MCF 10A (cell line): ENCODE measurements around the gene ATP6V1A. TPM values are rescaled to one million over a fixed set of nuclear protein-coding genes. Genes with fewer than 3 reads are reported as not detected.
A peak's percentile ranks its signal among the peaks of the same experiment; 100 is the strongest.

Experiments used
- BruUV-seq: library from RNA; stranded (reverse); fragments of 400-500 nt; replicated peaks from 2 replicates; lab custom pipeline; 2021; lab: Mats Ljungman, UMichigan
- CTCF ChIA-PET: fragments of 300-600 bp; sonication (Branson Sonifier 250); formaldehyde crosslinking; extraction: SDS; loops from one replicate; lab custom pipeline; 2021; ENCODE audit warnings: antibody characterized with exemption, inconsistent platforms; lab: Yijun Ruan, JAX
- POLR2A ChIA-PET: fragments of 300-600, 350-650 bp; sonication (Branson Sonifier 250); formaldehyde crosslinking; extraction: SDS; loops from one replicate; lab custom pipeline; 2020; ENCODE audit warnings: antibody characterized with exemption, inconsistent platforms; lab: Yijun Ruan, JAX
- DNase-seq: peaks from one replicate; pipeline ENCODE4 v3.0.0-alpha.2; 2018; ENCODE audit not compliant: unreplicated experiment
- H3K27ac Mint-ChIP-seq: one replicate; pipeline ENCODE4 v1.8.0; 2022; ENCODE audit warnings: mild to moderate bottlenecking, low read depth, mixed read lengths; ENCODE audit not compliant: unreplicated experiment
- H3K27me3 Mint-ChIP-seq: one replicate; pipeline ENCODE4 v1.8.0; 2022; ENCODE audit warnings: mixed read lengths; ENCODE audit not compliant: insufficient read depth, unreplicated experiment
- H3K36me3 Mint-ChIP-seq: one replicate; pipeline ENCODE4 v1.8.0; 2022; ENCODE audit warnings: mild to moderate bottlenecking, moderate library complexity, mixed read lengths; ENCODE audit not compliant: insufficient read depth, unreplicated experiment
- H3K4me1 Mint-ChIP-seq: one replicate; pipeline ENCODE4 v1.8.0; 2022; ENCODE audit warnings: mixed read lengths; ENCODE audit not compliant: insufficient read depth, unreplicated experiment
- H3K4me3 Mint-ChIP-seq: one replicate; pipeline ENCODE4 v1.8.0; 2022; ENCODE audit warnings: mild to moderate bottlenecking, moderate library complexity, mixed read lengths; ENCODE audit not compliant: unreplicated experiment
- H3K9me3 Mint-ChIP-seq: one replicate; pipeline ENCODE4 v1.8.0; 2022; ENCODE audit warnings: mixed read lengths; ENCODE audit not compliant: unreplicated experiment
- intact Hi-C: fragments of 100-400 bp; cut with micrococcal nuclease; formaldehyde crosslinking; loops from 2 replicates; pipeline ENCODE4 v1.14.1; 2022
- total RNA-seq: library from RNA; stranded (reverse); gene quantifications from 2 replicates; pipeline ENCODE4 v1.2.3, GENCODE V29; 2022
- TF ChIP-seq, protein P1 (sequence below): fragments of 200-600 bp; IDR thresholded peaks from one replicate; pipeline ENCODE4 v1.8.0; 2022; ENCODE audit warnings: antibody characterized with exemption, mild to moderate bottlenecking; ENCODE audit not compliant: unreplicated experiment

Gene ATP6V1A
- total RNA-seq, 1 experiment from 2014 or later: 51.6 TPM

DNA sequence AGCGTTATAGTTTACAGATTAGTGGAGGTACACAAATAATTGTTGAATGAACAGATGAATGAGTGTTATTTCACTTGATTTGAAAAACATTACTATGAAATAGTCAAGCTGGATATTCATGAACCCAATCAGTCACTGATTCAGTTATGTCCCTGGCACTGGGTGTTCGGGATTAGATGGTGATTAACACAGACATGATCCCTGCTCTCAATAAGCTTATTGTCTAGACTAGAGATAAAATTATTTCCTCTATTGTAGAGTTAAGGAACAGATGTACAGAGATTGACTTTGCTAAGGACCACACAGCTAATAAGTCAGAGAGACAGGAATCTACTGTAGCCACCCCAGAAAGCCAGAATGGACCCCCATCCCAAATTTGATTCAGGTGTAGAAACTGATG is 92.7 kb downstream of the ATP6V1A start:
- peaks cover 6% of the 10 kb centered on the region for H3K4me1 Mint-ChIP-seq
- TF ChIP-seq, protein P1, sequence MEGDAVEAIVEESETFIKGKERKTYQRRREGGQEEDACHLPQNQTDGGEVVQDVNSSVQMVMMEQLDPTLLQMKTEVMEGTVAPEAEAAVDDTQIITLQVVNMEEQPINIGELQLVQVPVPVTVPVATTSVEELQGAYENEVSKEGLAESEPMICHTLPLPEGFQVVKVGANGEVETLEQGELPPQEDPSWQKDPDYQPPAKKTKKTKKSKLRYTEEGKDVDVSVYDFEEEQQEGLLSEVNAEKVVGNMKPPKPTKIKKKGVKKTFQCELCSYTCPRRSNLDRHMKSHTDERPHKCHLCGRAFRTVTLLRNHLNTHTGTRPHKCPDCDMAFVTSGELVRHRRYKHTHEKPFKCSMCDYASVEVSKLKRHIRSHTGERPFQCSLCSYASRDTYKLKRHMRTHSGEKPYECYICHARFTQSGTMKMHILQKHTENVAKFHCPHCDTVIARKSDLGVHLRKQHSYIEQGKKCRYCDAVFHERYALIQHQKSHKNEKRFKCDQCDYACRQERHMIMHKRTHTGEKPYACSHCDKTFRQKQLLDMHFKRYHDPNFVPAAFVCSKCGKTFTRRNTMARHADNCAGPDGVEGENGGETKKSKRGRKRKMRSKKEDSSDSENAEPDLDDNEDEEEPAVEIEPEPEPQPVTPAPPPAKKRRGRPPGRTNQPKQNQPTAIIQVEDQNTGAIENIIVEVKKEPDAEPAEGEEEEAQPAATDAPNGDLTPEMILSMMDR: no peak
- no peaks in the 10 kb centered on the region for H3K9me3 Mint-ChIP-seq
- H3K27ac Mint-ChIP-seq: no peak overlapping the region
- H3K36me3 Mint-ChIP-seq: peaks cover 4% of the 10 kb centered on the region
- ChIA-PET CTCF (interaction anchor here (0.5 to 11.7 kb wide), 11 partner anchors 11 to 103 kb away, joined by 3 to 313 read pairs (median 4); no protein-coding TSS in a partner anchor), POLR2A (interaction anchor here (2.3 kb wide), 1 partner anchor 58 kb away, joined by 10 read pairs; no protein-coding TSS in a partner anchor)
- DNase-seq: no peak
- intact Hi-C loops: loop anchor here (5.0 kb wide), 1 partner anchor 218 kb away; the partner anchor contains the start of genes CCDC191 and QTRT2
- peak overlapping the region; percentile 75 for H3K4me3 Mint-ChIP-seq
- no TSS peak for BruUV-seq
- H3K27me3 Mint-ChIP-seq: no peaks in the 10 kb centered on the region

DNA sequence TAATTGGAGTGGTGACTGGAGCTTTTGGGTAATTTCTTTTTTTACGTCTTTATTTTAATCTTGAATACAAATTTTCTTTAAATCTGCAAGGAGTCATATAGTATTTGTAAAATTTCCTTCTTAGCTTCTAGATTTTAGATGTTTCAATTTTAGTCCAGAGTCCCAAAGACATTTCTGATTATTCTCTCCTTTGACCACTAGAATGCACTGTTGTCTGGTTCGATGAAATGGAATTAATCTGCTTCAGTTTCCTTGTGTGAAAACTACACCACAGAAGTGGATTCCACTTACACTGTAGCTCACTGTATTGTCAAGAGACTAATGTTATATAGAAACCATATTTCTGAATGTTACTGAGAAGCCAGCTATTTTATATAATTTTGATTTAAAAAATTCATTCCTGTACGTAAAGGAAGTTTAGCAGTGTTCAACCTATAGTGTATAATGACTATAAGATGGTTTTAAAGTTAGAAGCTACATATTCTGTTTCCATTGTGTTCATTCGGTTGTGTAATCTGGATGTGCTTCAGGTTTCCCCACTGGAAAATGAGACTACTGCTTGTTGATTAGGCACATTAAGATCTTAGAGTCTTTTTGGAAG is 97.9 kb downstream of the ATP6V1A start:
- no TSS peak for BruUV-seq
- H3K27me3 Mint-ChIP-seq: no peaks in the 10 kb centered on the region
- H3K9me3 Mint-ChIP-seq: no peaks in the 10 kb centered on the region
- CTCF ChIA-PET: interaction anchor here (0.6 to 11.7 kb wide), 33 partner anchors 10 to 613 kb away, joined by 3 to 313 read pairs (median 4); partner anchors contain the start of genes CCDC191 and NAA50
- H3K4me1 Mint-ChIP-seq: no peaks in the 10 kb centered on the region
- intact Hi-C loops: loop anchor here (1.0 to 10.0 kb wide), 3 partner anchors 69 to 490 kb away; no protein-coding TSS in a partner anchor
- peak; percentile 65 for DNase-seq
- H3K27ac Mint-ChIP-seq: no peak overlapping the region
- POLR2A ChIA-PET: interaction anchor here (0.7 to 2.0 kb wide), 5 partner anchors 14 to 211 kb away, joined by 3 to 10 read pairs (median 3); partner anchors contain the start of genes CCDC191 and QTRT2
- H3K4me3 Mint-ChIP-seq: no peak overlapping the region
- TF ChIP-seq, protein P1: peak; percentile 36
- no peaks in the 10 kb centered on the region for H3K36me3 Mint-ChIP-seq

DNA sequence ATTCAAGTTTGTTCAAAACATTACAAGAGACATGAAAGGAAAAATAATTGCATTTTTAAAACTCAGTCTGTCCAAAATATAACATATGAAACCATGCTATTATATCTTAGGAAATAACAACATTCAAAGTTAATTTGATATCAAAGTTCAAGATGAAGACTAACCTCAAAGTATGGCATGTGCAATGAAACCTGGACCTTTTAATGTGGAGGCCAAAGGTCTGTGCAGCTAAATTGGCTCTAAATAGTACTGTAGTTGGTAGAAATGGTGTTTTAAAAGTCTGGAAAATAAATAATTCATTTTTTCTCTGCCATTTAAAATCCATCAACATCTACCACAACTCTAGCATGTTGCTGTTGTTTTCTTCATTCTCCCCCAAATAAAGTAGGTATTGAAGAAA is 100.4 kb downstream of the ATP6V1A start:
- intact Hi-C loops: loop anchor here (10.0 kb wide), 2 partner anchors 308 to 488 kb away; no protein-coding TSS in a partner anchor
- BruUV-seq: no TSS peak

More for the DNA sequence above, 100.4 kb downstream of the ATP6V1A start:
- no peaks in the 10 kb centered on the region for H3K36me3 Mint-ChIP-seq
- TF ChIP-seq, protein P1: no peak
- H3K4me1 Mint-ChIP-seq: no peaks in the 10 kb centered on the region
- no peaks in the 10 kb centered on the region for H3K9me3 Mint-ChIP-seq
- no peak for DNase-seq
- H3K27ac Mint-ChIP-seq: no peak overlapping the region
- ChIA-PET CTCF (interaction anchor here (0.7 to 11.7 kb wide), 9 partner anchors 9 to 111 kb away, joined by 3 to 313 read pairs (median 5); partner anchors contain the start of gene GRAMD1C), POLR2A (interaction anchor here (1.0 kb wide), 1 partner anchor 34 kb away, joined by 4 read pairs; no protein-coding TSS in a partner anchor)
- H3K27me3 Mint-ChIP-seq: no peaks in the 10 kb centered on the region
- H3K4me3 Mint-ChIP-seq: no peak overlapping the region
